Activated T-helper 1 cell treated with anti-CD3 and anti-CD28 coated beads, Interleukin-12 subunit alpha, Interleukin-12 subunit beta, Interleukin-2, Interleukin-4 antibody, amounts not matched to agents 30 ng/mL and 10 ng/mL and 1 ng/mL, durations not matched to agents 14 hours and 24 hours and 36 hours (primary cell): ENCODE data around the gene OR5H1. TPM values are rescaled to one million over a fixed set of nuclear protein-coding genes. Genes with fewer than 3 reads are reported as not detected.
"Not testable (repeated sequence)": the region's sequence is repeated elsewhere in the genome, so short reads cannot be mapped to it uniquely, and the experiment has no call there.

Source experiments
- DNase-seq: peaks from one replicate; pipeline ENCODE4 v3.0.0; 2021; ENCODE audit warnings: low spot score
- H3K27ac Mint-ChIP-seq: one replicate; pipeline ENCODE4 v1.8.0; 2021; ENCODE audit warnings: mild to moderate bottlenecking, mixed read lengths
- H3K27me3 Mint-ChIP-seq: one replicate; pipeline ENCODE4 v1.8.0; 2022; ENCODE audit warnings: mild to moderate bottlenecking, moderate library complexity, mixed read lengths; ENCODE audit not compliant: insufficient read depth
- H3K36me3 Mint-ChIP-seq: one replicate; pipeline ENCODE4 v1.8.0; 2021; ENCODE audit warnings: low read depth, mixed read lengths
- H3K4me1 Mint-ChIP-seq: one replicate; pipeline ENCODE4 v1.8.0; 2021; ENCODE audit warnings: low read depth, mixed read lengths
- H3K4me3 Mint-ChIP-seq: one replicate; pipeline ENCODE4 v1.8.0; 2021; ENCODE audit warnings: mild to moderate bottlenecking, moderate library complexity, mixed read lengths
- H3K9me3 Mint-ChIP-seq: one replicate; pipeline ENCODE4 v1.8.0; 2021; ENCODE audit warnings: mixed read lengths
- intact Hi-C: fragments of 100-400 bp; cut with micrococcal nuclease; formaldehyde crosslinking; loops from one replicate; pipeline ENCODE4 v1.15.1; 2024
- total RNA-seq: library from RNA; stranded (reverse); gene quantifications from 2 replicates; pipeline ENCODE4 v1.2.3, GENCODE V29; 2022

OR5H1 gene
- not detected in 2 replicates for total RNA-seq

- intact Hi-C loops: no loop called here
- Mint-ChIP-seq H3K27ac (no peak within 1 kb of the TSS), H3K27me3 (peaks cover 4% of the 10 kb centered on the region), H3K36me3 (no peaks in the 10 kb centered on the region), H3K4me3 (no peak within 1 kb of the TSS), H3K9me3 (no peaks in the 10 kb centered on the region), H3K4me1 (no peaks in the 10 kb centered on the region)
- DNase-seq: no peak
Measured at GRCh38 chr3:98130421-98130820, at the start of gene OR5H1. Gene OR5H1 (plus strand): TSS chr3:98130721. CDS start chr3:98132698, 1,977 bp downstream.

DNA sequence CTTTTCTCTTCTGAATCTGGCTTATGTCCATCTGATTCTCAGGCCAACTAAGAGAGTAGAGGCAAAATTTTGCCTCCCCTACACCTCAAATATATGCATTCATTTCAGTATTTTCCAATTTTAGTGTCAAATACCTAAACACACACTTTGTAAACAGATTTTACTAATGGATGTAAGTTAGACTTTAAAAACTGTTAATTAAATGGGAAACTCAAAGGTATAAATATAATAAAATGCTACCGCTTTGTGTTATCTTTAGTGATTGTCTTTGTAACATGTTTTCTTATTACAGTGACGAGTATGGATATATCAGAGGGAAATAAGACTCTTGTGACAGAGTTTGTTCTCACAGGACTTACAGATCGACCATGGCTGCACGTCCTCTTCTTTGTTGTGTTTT lies 43.6 kb upstream of the OR5H1 start, which contains the start of gene OR5AC2:
Gene OR5AC2 (plus strand): TSS at position 301 of the 400 bp plus-strand sequence. CDS start 0 bp downstream, at position 301.
- DNase-seq: no peak
- H3K4me3 Mint-ChIP-seq: no peak within 1 kb of the TSS
- no peaks in the 10 kb centered on the region for H3K4me1 Mint-ChIP-seq
- H3K27me3 Mint-ChIP-seq: peaks cover 5% of the 10 kb centered on the region
- H3K27ac Mint-ChIP-seq: no peak within 1 kb of the TSS
- no peaks in the 10 kb centered on the region for H3K36me3 Mint-ChIP-seq
- no peaks in the 10 kb centered on the region for H3K9me3 Mint-ChIP-seq
- intact Hi-C loops: no loop called here

DNA sequence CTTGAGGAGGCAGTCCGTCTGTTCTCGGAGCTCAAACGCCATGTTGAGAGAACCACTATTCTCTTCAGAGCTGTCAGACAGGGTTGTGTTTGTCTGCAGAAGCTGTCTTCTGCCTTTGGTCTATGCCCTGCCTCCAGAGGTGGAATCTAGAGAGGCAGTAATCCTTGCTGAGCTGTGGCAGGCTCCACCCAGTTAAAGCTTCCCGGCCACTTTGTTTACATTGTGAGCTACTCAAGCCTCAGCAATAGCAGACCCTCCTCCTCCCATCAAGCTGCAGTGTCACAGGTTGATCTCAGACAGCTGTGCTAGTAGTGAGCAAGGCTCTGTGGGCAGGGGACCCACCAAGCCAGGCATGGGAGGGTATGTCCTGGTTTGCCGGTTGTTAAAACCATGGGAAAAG lies 34.6 kb upstream of the OR5H1 start:
- Mint-ChIP-seq H3K9me3 (peaks cover 3% of the 10 kb centered on the region), H3K4me3 (no peak overlapping the region), H3K36me3 (no peaks in the 10 kb centered on the region), H3K27me3 (peaks cover under 1% of the 10 kb centered on the region), H3K4me1 (no peaks in the 10 kb centered on the region), H3K27ac (no peak overlapping the region)
- DNase-seq: no peak
- intact Hi-C loops: no loop called here

DNA sequence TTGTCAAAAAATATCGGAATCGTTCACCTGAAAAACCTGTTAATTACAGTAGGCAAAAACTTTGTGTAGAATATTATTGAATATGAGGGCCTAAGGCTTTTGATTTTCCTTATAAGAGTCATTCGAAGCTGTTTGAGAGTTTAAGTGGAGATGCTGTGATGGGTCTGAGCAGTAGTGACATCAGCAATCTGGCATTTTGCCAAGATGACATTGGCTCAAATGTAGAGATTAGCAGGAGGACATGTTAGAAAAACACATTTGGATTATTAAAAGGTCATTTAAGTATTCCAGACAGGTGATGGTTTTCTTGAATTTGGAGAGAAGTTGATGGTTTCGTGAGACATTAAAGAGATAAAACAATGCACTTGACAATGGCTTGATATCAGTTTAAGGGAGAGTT lies 30.7 kb upstream of the OR5H1 start:
- no peak for DNase-seq
- no peaks in the 10 kb centered on the region for H3K9me3 Mint-ChIP-seq
- no peak overlapping the region for H3K4me3 Mint-ChIP-seq
- H3K4me1 Mint-ChIP-seq: no peaks in the 10 kb centered on the region
- no peaks in the 10 kb centered on the region for H3K27me3 Mint-ChIP-seq
- no peak overlapping the region for H3K27ac Mint-ChIP-seq
- intact Hi-C loops: no loop called here
- no peaks in the 10 kb centered on the region for H3K36me3 Mint-ChIP-seq

- Mint-ChIP-seq H3K4me1 (no peaks in the 10 kb centered on the region), H3K27ac (no peak overlapping the region), H3K4me3 (no peak overlapping the region), H3K9me3 (no peaks in the 10 kb centered on the region), H3K27me3 (no peaks in the 10 kb centered on the region), H3K36me3 (no peaks in the 10 kb centered on the region)
- DNase-seq: no peak
- intact Hi-C loops: no loop called here
Measured at GRCh38 chr3:98108162-98108561, 22.4 kb upstream of the OR5H1 start.

- Mint-ChIP-seq H3K4me1 (no peaks in the 10 kb centered on the region), H3K4me3 (no peak overlapping the region), H3K36me3 (no peaks in the 10 kb centered on the region), H3K27ac (no peak overlapping the region), H3K27me3 (no peaks in the 10 kb centered on the region), H3K9me3 (no peaks in the 10 kb centered on the region)
- no peak for DNase-seq
- intact Hi-C loops: no loop called here
Measured at GRCh38 chr3:98109807-98110549, 20.5 kb upstream of the OR5H1 start.

DNA sequence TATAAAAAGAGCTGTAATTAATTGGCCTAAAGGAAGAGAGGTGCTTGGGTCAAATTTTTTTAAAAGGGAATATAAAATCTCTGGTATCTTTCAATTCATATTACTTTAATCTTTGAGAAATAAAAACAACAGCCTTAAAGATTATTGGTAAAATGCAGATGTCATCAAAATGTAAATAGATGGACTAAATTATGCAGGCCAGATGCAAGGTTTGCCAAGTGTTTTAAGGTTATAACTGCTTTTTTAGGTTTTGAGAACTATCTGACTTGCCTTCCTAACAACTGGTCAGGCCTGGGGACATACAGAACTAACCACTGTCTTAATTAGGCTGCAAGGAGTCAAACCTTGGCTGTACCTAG lies 20.0 kb upstream of the OR5H1 start:
- H3K4me3 Mint-ChIP-seq: no peak overlapping the region
- no peak overlapping the region for H3K27ac Mint-ChIP-seq
- H3K4me1 Mint-ChIP-seq: no peaks in the 10 kb centered on the region
- H3K36me3 Mint-ChIP-seq: no peaks in the 10 kb centered on the region
- peaks cover 1% of the 10 kb centered on the region for H3K27me3 Mint-ChIP-seq
- DNase-seq: no peak
- intact Hi-C loops: no loop called here
- no peaks in the 10 kb centered on the region for H3K9me3 Mint-ChIP-seq

GRCh38 chr3:98114264-98114663 lies 16.3 kb upstream of the OR5H1 start:
- peaks cover 3% of the 10 kb centered on the region for H3K27me3 Mint-ChIP-seq
- DNase-seq: no peak
- intact Hi-C loops: no loop called here
- H3K4me3 Mint-ChIP-seq: no peak overlapping the region
- no peaks in the 10 kb centered on the region for H3K36me3 Mint-ChIP-seq
- no peak overlapping the region for H3K27ac Mint-ChIP-seq
- H3K4me1 Mint-ChIP-seq: no peaks in the 10 kb centered on the region
- H3K9me3 Mint-ChIP-seq: no peaks in the 10 kb centered on the region

DNA sequence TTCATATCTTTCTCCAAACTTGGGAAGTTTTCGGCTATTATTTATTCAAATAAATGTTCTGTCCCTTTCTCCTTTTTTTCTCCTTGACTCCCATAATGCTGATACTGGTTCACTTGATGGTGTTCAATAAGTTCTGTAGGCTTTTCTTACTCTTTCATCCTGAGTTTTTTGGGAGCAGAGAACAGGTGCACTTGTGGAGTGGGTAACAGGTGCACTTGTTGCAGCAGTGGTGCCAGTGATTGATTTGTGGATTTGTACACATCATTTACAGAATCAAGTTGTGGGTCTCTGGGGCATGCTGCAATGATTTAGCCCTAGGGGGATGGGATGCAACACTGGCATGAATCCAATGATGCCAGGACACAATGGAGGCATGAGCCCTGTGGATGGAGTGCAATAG lies 14.8 kb upstream of the OR5H1 start:
- DNase-seq: no peak
- intact Hi-C loops: no loop called here
- Mint-ChIP-seq H3K36me3 (no peaks in the 10 kb centered on the region), H3K27ac (no peak overlapping the region), H3K9me3 (no peaks in the 10 kb centered on the region), H3K4me3 (no peak overlapping the region), H3K4me1 (no peaks in the 10 kb centered on the region), H3K27me3 (peaks cover 6% of the 10 kb centered on the region)

- Mint-ChIP-seq H3K9me3 (no peaks in the 10 kb centered on the region), H3K27me3 (peaks cover 5% of the 10 kb centered on the region), H3K36me3 (no peaks in the 10 kb centered on the region), H3K4me1 (no peaks in the 10 kb centered on the region), H3K27ac (no peak overlapping the region), H3K4me3 (no peak overlapping the region)
- intact Hi-C loops: no loop called here
- DNase-seq: no peak
Measured at GRCh38 chr3:98136631-98137030, 6.1 kb downstream of the OR5H1 start.

DNA sequence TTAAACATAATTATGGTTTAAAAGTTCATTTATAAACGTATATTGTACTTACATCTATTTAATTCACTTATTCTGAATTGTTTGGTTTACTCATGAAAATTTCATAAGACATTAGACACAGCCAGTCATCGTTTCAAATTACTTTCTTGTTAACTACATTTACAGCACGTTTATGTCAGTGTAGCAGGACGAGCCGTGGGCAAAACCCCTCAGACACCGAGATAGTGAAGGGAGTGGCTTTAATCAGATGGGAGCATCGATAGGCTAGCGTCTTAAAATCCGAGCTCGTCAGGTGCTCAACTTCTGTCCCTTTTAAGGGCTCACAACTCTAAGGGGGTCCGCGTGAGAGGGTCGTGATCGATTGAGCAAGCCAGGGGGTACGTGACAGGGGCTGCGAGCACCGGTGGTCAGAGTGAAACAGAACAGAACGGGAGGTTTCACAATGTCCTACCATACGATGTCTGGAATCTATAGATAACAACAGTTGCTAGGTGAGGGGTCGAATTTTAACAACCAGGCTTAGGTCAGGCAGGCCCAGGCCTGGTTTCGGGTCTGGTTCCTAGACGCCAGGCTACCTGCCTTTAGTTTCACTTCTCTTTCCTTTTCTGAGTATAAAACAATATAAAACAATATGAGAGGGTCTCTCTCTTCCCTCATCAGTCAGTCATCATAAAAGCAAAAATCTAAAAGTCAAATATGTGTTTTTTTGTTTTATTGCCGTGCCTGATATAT lies 7.5 kb downstream of the OR5H1 start:
- not testable (repeated sequence) for H3K27me3 Mint-ChIP-seq, H3K9me3 Mint-ChIP-seq

GRCh38 chr3:98140531-98140930 lies 10.0 kb downstream of the OR5H1 start:
- H3K4me3 Mint-ChIP-seq: no peak overlapping the region
- DNase-seq: no peak
- peaks cover 2% of the 10 kb centered on the region for H3K27me3 Mint-ChIP-seq
- H3K27ac Mint-ChIP-seq: no peak overlapping the region
- intact Hi-C loops: no loop called here
- H3K4me1 Mint-ChIP-seq: no peaks in the 10 kb centered on the region
- H3K36me3 Mint-ChIP-seq: no peaks in the 10 kb centered on the region
- no peaks in the 10 kb centered on the region for H3K9me3 Mint-ChIP-seq

More for the DNA sequence above, 7.5 kb downstream of the OR5H1 start:
- H3K4me3 Mint-ChIP-seq, H3K27ac Mint-ChIP-seq, H3K4me1 Mint-ChIP-seq, DNase-seq, H3K36me3 Mint-ChIP-seq, intact Hi-C loops: not testable (repeated sequence)

DNA sequence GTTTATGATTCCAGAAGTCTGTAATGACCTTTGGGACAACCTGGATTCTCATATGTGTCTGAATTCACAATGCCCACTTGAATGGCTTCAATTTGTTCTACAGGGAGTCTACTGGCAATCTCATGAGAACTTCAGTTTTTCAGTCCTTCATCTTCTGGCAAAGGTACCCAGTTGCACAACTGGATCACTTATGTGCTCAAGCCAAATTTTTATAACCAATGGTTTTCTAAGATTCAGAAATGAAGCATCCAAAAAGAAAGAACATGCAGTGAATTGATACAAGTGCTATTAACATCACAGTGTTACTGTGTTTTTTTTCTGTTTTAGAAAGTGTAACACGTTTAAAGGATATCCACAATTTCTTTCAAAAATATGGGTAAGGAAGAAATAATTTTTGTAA lies 16.7 kb downstream of the OR5H1 start, which contains the start of gene OR5H14:
Gene OR5H14 (plus strand): TSS at position 301 of the 400 bp plus-strand sequence. CDS start 1,907 bp downstream, outside the sequence.
- H3K27ac Mint-ChIP-seq: no peak within 1 kb of the TSS
- H3K27me3 Mint-ChIP-seq: peaks cover 2% of the 10 kb centered on the region
- H3K4me3 Mint-ChIP-seq: no peak within 1 kb of the TSS
- no peak for DNase-seq
- H3K4me1 Mint-ChIP-seq: no peaks in the 10 kb centered on the region
- intact Hi-C loops: no loop called here
- H3K36me3 Mint-ChIP-seq: no peaks in the 10 kb centered on the region
- H3K9me3 Mint-ChIP-seq: no peaks in the 10 kb centered on the region
